Upper lobe of right lung (tissue), 1 donor: ENCODE data around the gene SP7. TPM values are rescaled to one million over a fixed set of nuclear protein-coding genes. Genes with fewer than 3 reads are reported as not detected.
"Not testable (repeated sequence)": the region's sequence is repeated elsewhere in the genome, so short reads cannot be mapped to it uniquely, and the experiment has no call there.

ENCODE experiments used
- ATAC-seq: fragments of 200-7000 bp; cut with Tn5 transposase; one replicate; pipeline ENCODE4 v1.9.1; 2020; ENCODE audit warnings: mild to moderate bottlenecking, moderate library complexity
- DNase-seq: peaks from one replicate; pipeline ENCODE4 v3.0.0-alpha.2; 2020
- H3K27ac ChIP-seq: fragments of 200-600 bp; one replicate; pipeline ENCODE4 v1.8.0; 2022
- H3K27me3 ChIP-seq: fragments of 200-600 bp; one replicate; pipeline ENCODE4 v1.8.0; 2022; ENCODE audit warnings: mild to moderate bottlenecking
- H3K36me3 ChIP-seq: fragments of 200-600 bp; one replicate; pipeline ENCODE4 v1.8.0; 2022
- H3K4me1 ChIP-seq: fragments of 200-600 bp; one replicate; pipeline ENCODE4 v1.8.0; 2022
- H3K4me3 ChIP-seq: fragments of 200-600 bp; one replicate; pipeline ENCODE4 v1.8.0; 2022; ENCODE audit warnings: mild to moderate bottlenecking
- H3K9me3 ChIP-seq: fragments of 200-600 bp; one replicate; pipeline ENCODE4 v1.8.0; 2022
- intact Hi-C: fragments of 100-400 bp; cut with DNase I; formaldehyde crosslinking; loops from one replicate; pipeline ENCODE4 v1.11.0; 2022
- total RNA-seq: library from RNA; stranded (reverse); fragmentation: NEBNext Ultra II Directional; extraction: Animal tissue kit (Norgen Biotek cat#: 25700); gene quantifications from one replicate; pipeline ENCODE4 v1.2.1, GENCODE V29; 2021
- TF ChIP-seq, protein P1 (sequence below): fragments of 200-600 bp; IDR thresholded peaks from one replicate; pipeline ENCODE4 v1.8.0; 2022; ENCODE audit warnings: antibody characterized with exemption
- donor health status: DM: no; HTN: yes; CAD: no; lungs with severe emphysema.

SP7 gene
- total RNA-seq, 1 donor from 2014 or later, result not detected

DNA sequence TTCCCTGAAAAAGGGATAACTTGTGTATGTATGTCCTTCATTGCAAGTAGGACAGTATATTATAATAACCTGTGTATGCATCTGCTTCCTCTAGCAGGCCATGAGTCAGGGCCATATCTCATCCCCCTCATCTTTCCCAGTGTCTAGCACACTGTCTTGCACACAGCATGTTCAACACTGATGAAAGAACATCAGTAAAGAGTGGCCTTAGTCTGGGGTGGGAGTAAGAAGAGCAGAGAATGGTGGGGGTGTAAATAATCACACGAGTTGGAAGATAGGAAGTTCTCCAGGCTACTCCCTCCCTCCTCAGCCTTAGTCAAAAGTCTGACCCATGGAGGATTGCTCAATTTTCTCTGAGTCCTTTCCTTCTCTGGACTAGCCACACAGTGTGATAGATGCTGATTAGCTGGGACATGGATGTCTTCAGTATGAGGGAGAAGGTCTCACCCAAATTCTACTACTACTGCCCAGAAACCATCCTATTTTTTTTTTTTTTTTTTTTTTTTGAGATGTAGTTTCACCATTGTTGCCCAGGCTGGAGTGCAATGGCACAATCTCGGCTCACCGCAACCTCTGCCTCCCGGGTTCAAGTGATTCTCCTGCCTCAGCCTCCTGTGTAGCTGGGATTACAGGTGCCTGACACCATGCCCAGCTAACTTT lies 29.2 kb upstream of the SP7 start:
- Histone ChIP-seq H3K9me3 (no peaks in the 10 kb centered on the region), H3K27me3 (no peaks in the 10 kb centered on the region), H3K27ac (peak overlapping the region; percentile 71), H3K36me3 (no peaks in the 10 kb centered on the region), H3K4me3 (no peak overlapping the region), H3K4me1 (peaks cover 8% of the 10 kb centered on the region)
- DNase-seq (no peak), ATAC-seq (peak; percentile 89)
- intact Hi-C loops, result no loop called here
- TF ChIP-seq, protein P1, sequence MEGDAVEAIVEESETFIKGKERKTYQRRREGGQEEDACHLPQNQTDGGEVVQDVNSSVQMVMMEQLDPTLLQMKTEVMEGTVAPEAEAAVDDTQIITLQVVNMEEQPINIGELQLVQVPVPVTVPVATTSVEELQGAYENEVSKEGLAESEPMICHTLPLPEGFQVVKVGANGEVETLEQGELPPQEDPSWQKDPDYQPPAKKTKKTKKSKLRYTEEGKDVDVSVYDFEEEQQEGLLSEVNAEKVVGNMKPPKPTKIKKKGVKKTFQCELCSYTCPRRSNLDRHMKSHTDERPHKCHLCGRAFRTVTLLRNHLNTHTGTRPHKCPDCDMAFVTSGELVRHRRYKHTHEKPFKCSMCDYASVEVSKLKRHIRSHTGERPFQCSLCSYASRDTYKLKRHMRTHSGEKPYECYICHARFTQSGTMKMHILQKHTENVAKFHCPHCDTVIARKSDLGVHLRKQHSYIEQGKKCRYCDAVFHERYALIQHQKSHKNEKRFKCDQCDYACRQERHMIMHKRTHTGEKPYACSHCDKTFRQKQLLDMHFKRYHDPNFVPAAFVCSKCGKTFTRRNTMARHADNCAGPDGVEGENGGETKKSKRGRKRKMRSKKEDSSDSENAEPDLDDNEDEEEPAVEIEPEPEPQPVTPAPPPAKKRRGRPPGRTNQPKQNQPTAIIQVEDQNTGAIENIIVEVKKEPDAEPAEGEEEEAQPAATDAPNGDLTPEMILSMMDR, result no peak

DNA sequence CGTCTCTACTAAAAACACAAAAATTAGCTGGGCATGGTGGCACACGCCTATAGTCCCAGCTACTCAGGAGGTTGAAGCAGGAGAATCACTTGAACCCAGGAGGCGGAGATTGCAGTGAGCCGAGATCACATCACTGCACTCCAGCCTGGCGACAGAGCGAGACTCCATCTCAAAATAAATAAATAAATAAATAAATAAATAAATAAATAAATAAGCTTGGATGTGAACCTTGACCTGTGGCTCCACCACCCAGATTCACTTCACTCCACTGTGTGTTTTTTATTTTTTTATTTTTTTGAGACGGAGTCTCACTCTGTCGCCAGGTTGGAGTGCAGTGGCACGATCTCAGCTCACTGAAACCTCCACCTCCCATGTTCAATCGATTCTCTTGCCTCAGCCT lies 25.5 kb upstream of the SP7 start:
- ATAC-seq, H3K9me3 ChIP-seq, intact Hi-C loops, H3K36me3 ChIP-seq, H3K4me3 ChIP-seq, H3K4me1 ChIP-seq, H3K27ac ChIP-seq, DNase-seq, H3K27me3 ChIP-seq: not testable (repeated sequence)

DNA sequence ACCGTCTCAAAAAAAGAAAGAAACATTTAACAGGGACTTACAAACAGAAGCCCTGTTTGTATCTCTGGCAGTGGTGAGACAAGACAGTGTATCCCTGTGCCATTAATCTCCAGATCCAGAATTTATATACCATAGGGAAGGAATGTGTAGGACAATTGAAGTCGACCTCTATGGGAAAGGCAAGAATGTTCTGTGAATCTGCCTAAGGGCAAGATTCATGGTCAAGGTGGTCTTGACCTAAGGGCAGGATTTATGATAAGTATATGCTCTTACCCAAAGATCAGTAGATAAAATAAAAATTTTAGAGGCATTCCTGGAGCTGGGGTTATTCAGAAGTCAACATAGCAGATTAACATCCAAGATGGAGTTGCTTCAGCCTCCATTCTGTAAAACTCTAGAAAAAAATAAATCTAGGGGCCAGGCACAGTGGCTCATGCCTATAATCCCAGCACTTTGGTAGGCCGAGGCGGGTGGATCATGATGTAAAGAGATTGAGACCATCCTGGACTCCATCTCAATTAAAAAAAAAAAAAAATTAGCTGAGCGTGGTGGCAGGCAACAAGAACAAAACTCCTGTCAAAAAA lies 22.8 kb upstream of the SP7 start:
- Histone ChIP-seq H3K9me3 (no peaks in the 10 kb centered on the region), H3K4me1 (no peaks in the 10 kb centered on the region), H3K27me3 (no peaks in the 10 kb centered on the region), H3K27ac (no peak overlapping the region), H3K36me3 (no peaks in the 10 kb centered on the region), H3K4me3 (no peak overlapping the region)
- TF ChIP-seq, protein P1, result no peak
- ATAC-seq (no peak), DNase-seq (no peak)
- intact Hi-C loops, result loop anchor here (10.0 kb wide), 1 partner anchor 146 kb away; the partner anchor contains the start of genes NPFF and TARBP2

DNA sequence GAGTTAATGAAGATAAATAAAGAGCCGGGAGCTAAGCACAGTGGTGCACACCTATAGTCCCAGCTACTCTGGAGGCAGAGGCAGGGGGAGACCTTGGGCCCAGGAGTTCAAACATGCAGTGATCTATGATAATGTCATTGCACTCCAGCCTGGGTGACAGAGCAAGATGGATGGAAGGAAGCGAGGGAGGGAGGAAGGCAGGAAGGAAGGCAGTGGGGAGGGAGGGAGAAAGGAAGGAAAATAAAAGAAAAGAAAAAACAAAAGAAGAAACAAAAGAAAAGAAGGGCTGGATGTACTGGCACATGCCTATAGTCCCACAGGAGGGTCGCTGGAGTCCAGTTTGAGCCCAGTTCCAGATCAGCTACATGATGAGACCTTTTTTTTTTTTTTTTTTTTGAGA lies 19.0 kb upstream of the SP7 start:
- ATAC-seq, result no peak
- intact Hi-C loops, result loop anchor here (10.0 kb wide), 1 partner anchor 150 kb away; the partner anchor contains the start of genes NPFF and TARBP2
- TF ChIP-seq, protein P1, result no peak
- no peaks in the 10 kb centered on the region for H3K9me3 ChIP-seq
- H3K27me3 ChIP-seq, result no peaks in the 10 kb centered on the region
- H3K27ac ChIP-seq, result no peak overlapping the region
- no peak for DNase-seq
- H3K36me3 ChIP-seq, result no peaks in the 10 kb centered on the region
- H3K4me1 ChIP-seq, result peaks cover 7% of the 10 kb centered on the region
- H3K4me3 ChIP-seq, result no peak overlapping the region

DNA sequence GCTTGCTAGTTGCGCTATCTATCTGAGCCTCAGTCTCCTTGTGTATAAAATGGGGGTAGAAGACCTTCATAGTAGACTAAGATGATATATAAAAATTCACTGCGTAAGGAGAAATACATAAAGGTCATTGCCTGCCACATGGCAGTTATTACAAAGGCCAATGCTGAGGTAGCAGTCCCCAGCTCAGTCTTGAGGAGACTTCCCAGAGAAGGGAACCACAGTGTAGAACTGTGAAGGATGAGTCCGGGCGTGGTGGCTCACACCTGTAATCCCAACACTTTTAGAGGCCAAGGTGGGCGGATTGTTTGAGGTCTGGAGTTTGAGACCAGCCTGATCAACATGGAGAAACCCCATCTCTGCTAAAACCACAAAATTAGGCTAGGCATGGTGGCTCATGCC lies 17.1 kb upstream of the SP7 start:
- TF ChIP-seq, protein P1, result no peak
- no peaks in the 10 kb centered on the region for H3K27me3 ChIP-seq
- ATAC-seq, result peak; percentile 41
- H3K9me3 ChIP-seq, result no peaks in the 10 kb centered on the region
- no peak for DNase-seq
- peaks cover 7% of the 10 kb centered on the region for H3K4me1 ChIP-seq
- intact Hi-C loops, result loop anchor here (5.0 to 10.0 kb wide), 2 partner anchors 69 to 152 kb away; partner anchors contain the start of genes AMHR2, NPFF and TARBP2
- no peak overlapping the region for H3K4me3 ChIP-seq
- H3K27ac ChIP-seq, result no peak overlapping the region
- no peaks in the 10 kb centered on the region for H3K36me3 ChIP-seq
